ENCODE results near the gene CTU1.

DNA sequence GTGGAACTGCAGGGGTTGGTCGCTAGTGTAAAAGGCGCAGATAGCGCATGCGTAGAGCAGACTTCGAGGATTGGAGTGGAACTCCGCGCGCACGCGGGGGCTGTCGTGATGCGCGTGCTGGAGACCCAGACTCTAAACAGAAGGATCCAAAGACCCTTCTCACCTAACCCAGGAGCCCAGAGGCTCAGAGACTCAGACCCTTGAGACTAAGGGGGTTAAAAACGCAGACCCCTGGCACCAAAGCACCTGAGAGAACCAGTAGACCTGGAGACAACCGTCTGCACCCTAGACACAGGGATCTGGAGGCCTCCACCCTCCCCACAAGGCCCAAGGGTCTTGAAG is 567 bp upstream of the CTU1 start:
- TF ChIP-seq CTCF (IDR thresholded peaks at IDR 0.05): no peak
- no peak for TF ChIP-seq ZFX (IDR thresholded peaks at IDR 0.05; ENCODE audit: borderline replicate concordance)
